Stimulated activated CD8-positive, alpha-beta memory T cell treated with anti-CD3 and anti-CD28 coated beads, Interleukin-2, amount 100 ng/mL, for 48 hours (primary cell): ENCODE results near the gene ABLIM1.

Experiments used
- DNase-seq, 2 donors: peaks; one replicate each; pipeline ENCODE4 v3.0.0-alpha.2; 2020; ENCODE audit warnings: low read depth in 2 of 2

ABLIM1 gene

DNA sequence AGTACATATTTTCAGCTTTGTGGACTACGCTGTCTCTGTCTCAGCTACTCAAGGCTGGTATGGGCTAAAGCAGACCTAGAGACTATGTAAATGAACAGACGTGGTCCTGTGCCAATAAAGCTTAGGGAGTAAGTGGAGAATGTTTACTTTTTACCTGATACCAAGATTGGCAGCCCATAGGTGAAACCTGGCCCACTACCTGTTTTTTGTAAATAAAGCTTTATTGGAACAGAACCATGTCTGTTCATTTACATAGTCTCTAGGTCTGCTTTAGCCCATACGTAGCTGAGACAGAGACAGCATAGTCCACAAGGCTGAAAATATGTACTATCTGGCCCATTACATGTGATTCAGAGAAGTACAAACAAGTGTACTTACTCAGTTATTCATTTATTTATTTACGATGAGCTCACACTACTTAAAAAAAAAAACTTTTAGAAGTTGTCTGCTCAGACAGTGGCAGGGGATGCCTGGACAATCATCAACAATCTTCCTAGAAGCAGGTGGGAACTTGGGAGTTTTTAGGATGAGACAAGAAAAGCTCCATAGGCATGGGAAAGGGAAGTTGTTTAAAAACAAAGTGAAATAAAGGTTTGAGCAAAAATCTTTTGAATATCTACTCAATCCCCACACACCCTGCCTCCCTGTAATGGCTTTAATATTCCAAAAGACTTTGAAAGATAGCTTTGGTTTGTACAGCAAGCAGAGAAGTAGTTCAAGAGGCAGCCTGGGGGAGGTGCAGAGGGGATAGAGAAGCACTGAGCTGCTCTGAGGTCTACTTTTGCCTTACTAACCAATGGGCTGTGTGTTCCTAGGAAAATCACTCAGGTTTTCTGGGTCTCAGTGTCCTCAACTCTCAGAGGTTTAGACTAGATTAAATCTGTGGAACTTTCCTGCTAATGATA is 139.4 kb downstream of the ABLIM1 start:
- no peak for DNase-seq

GRCh38 chr10:114517368-114518250 is 140.5 kb downstream of the ABLIM1 start:
- no peak for DNase-seq

GRCh38 chr10:114516356-114516755 is 141.7 kb downstream of the ABLIM1 start:
- DNase-seq = no peak

DNA sequence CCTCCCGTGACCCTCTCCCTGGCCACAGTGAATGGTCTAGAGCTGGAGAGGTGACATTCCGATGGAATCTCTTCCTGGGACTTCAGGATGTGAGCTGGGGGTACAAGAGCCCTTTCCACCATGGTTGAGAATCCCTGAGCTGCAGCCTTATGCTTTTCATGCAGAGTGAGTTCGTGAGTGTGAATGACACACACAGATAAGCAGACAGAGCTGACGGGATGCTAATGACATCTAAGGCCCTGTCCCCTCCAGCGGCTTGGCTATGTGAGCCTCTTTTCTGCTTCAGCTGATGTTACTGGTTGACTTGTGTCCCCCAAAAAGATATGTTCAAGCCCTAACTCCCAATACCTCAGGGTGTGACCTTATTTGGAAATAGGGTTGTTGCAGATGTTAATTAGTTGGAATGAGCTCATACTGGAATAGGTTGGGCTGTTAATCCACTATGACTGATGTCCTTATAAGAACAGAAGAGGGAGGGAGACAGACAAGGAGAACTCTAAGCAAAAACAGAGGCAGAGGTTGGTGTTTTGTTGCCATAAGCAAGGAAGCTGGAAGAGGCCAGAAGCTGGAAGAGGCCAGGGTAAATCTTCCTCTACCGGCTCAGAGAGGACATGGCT is 142.7 kb downstream of the ABLIM1 start:
- DNase-seq = no peak

DNA sequence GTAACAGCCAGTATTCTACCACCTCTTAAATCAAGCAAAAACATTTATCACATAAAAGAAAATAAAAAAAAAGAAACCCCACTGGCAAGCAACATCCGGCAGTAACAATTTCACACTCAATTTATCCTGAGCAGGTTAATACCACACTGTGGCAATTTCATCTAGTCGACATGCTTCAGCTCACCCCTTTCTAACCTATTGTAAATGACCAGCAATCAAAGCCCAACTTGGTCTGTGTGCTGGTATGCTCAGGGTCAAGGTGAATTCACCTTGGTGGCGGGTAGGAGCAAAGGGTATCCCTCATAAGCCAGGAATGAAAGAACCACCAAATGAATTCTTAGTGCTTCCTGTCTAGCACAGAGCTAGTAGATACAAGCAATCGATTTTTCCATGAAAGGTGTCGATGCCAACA is 144.7 kb downstream of the ABLIM1 start:
- no peak for DNase-seq

DNA sequence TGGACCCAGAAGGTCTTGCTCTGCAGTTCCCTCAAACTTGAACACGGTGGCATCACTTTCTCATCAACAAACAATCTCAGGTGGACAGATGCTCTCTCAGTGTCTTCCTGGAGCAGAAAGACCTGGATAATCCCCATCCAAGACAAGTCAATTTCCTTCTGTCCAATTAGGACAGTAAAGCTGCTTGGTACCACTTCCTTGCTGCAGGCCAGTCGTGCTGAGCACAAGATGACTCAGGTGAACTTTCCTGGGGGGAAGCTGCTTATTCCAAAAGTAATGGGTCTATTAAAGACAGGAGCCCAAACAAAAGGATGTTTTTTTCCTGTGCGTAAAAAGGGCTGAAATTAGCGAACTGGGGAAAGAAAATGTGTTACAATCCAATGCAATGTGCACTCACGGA is 146.2 kb downstream of the ABLIM1 start:
- DNase-seq = no peak

- DNase-seq = no peak
Observed at GRCh38 chr10:114508376-114508775, 149.7 kb downstream of the ABLIM1 start.

- no peak for DNase-seq
Observed at GRCh38 chr10:114507449-114507848, 150.6 kb downstream of the ABLIM1 start.

DNA sequence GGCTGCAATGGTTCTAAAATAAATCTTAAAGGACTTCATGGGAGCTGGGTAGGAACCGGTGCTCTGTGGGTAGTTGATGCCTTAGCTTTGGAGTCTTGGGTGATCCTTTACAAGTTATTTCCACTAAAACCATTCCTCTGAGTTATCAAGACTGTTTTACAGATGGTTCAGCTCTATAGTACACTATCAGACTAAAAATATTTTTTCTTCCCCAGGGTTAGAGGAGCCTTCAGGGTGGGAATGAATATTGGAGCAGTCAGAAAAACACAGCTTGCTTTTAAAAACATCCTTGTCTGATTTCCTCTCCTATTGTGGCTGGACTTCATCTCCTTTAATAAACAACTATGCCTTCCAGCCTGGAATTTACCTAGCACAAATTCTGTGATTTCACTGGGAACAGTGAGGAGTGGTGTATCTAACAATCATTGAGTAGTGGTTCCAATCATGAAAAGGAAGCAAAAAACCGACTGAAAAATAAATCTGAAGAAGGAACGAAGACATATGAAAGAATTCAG is 151.1 kb downstream of the ABLIM1 start:
- no peak for DNase-seq

DNA sequence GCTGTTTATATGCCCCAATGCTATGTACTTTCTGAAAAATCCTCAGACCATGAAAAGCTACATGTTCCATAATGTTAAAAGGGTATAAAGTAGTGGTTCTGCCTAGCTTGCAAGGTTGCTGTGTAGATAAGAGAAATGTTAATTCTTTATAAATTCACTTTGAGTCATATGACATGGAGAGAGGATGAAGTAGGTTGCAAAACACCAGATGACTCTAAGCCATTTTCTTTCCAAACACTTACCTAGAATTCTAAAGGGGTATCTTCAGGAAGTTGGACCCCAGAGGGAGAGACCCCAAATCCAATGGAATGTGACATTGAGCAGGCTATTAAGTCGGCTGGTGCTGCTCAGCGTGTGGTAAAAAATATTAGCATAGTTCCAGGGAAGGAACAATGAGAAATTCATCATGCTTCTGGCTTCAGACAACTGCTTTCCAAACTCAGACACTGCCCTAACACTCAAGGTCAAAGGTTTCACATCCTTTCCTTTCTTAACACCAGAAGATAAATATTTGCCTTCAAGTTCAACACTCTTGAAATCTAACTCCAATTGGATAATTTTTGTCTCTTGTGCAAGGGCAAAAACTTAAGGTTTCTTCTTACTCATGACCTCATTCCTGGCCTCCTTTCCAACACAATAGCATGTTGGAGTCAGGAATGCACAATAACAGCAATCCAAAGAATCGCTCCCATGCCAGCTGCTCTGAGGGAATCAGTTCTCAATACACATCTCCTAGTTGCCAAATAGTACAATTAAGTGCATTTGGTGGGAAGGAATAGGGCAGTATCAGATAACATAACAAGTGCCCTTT is 153.1 kb downstream of the ABLIM1 start:
- DNase-seq = no peak

- no peak for DNase-seq
Observed at GRCh38 chr10:114502074-114502473, 156.0 kb downstream of the ABLIM1 start.

DNA sequence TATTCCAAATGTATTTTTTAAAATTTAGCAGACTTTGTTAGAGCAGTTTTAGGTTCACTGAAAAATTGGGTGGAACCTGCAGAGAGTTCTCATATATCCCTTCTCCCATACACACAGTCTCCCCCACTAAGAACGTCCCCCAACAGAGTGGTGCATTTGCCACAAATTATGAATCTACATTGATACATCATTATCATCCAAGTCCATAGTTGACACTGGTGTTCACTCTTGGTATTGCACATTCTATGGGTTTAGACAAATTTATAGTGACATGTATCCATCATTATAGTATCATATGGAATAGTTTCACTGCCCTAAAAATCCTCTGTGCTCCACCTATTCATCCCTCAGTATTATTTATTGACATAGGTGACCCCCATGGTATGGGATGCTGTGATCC is 156.4 kb downstream of the ABLIM1 start:
- DNase-seq = no peak

DNA sequence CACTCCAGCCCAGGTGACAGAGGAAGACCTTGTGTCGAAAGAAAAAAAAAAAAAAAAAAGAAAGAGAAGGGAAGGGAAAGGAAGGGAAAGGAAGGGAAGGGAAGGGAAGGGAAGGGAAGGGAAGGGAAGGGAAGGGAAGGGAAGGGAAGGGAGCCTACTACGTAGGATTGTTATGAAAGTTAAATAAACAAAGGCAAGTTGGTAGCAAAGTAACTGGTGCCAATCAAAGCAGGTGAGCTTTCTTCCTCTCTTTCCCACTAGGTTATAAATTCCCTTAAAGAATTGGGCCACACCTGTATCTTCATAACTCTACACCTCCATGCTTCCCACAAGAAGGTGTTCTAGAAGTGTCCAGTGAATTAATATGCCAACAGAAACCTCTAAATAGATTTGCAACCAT is 157.4 kb downstream of the ABLIM1 start:
- DNase-seq = no peak

- DNase-seq = peak; percentile 51 to 65
Observed at GRCh38 chr10:114499630-114500190, 158.4 kb downstream of the ABLIM1 start.

GRCh38 chr10:114499116-114499515 is 159.0 kb downstream of the ABLIM1 start:
- no peak for DNase-seq

DNA sequence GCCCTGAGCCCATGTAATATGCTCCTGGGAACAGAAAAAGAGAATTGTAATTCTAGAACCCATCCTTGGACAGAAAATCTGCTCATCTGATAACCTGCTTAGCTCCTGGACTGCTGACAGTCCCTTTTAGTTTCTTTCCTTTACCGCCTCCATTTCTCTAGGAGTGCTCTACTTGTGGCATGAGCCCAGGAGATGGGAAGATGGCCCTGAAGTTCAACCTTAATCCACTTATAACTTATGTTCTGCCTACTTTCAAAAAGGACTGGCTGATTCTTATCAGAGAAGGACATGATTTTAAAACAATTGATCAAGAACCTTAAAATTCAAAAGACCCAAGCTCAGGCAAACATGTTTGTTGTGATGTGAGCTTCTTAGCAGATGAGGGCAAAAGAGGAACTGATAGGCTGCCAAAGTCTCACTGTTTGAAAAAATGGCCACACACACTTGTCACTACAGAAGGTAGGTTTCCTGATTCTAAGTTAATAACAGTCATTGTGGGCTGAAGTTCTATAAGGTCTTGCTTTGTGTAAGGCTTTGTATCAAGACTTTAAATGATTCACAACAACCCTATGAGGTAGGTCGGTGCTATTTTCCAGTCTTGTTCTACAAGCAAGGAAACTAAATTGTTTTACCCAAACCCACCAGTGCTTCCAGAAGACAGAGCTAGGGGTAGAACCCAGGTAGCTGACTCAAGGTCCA is 159.5 kb downstream of the ABLIM1 start:
- no peak for DNase-seq

GRCh38 chr10:114495303-114495702 is 162.8 kb downstream of the ABLIM1 start:
- DNase-seq = no peak

DNA sequence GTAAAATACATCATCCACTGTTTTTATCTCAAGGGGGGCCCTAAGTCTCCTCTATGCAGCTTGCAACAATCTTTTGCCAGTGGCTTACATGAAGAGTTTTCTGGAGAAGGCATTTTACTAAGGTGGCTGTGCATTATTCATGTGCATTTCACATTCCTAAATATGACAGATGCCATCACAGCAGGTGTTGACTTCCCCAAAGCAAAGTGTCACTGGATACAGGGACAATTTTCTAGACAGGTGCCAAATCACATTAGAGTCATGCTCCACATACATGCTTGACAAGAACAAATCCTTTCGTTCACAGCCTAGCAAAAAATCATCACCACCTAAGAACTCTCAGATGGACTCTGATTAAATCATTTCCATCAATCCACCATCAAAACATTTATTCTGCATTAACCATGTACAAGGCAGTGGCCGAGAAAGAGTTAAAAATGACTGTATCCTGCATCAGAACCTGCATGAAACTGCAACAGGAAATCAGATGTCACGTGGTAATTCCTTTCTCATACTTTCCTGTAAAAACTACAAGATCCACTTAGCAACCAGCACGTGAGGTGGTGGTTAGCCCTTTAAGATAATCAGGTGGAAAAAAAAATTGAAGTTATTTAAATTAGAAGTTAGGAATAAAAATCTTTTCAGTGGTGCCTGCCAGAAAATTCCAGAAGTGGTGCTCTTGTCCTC is 165.6 kb downstream of the ABLIM1 start:
- DNase-seq = no peak

DNA sequence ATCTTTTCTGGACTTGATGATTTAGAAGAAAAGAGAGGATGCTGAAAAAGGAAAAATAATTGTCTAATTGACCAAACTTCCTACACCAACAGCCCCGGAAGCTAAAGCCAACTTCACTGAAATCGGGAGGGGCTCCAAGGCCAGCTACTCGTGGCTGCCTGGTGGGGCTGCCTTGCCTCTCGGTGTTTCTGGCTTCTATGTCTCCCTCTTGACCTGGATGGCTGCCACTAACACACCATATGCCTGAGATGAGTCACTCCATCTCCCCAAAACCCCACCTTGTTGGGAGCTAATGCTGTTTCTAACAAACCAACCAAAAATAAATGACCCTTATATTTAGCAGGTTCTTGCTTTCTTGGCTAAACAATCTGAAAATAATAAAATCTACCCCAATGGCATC is 166.1 kb downstream of the ABLIM1 start:
- DNase-seq = no peak

GRCh38 chr10:114491419-114491818 is 166.7 kb downstream of the ABLIM1 start:
- DNase-seq = no peak
